CD4-positive, alpha-beta T cell (primary cell): ENCODE data around the gene ZNF576. TPM values are rescaled to one million over a fixed set of nuclear protein-coding genes. Genes with fewer than 3 reads are reported as not detected.

Source experiments
- ATAC-seq: fragments of 200-7000 bp; cut with Tn5 transposase; one replicate; pipeline ENCODE4 v1.10.0; 2022; ENCODE audit warnings: mild to moderate bottlenecking; ENCODE audit not compliant: poor library complexity
- CTCF ChIA-PET: fragments of 350-600 bp; sonication (Branson Sonifier 250); formaldehyde crosslinking; loops from one replicate; lab custom pipeline; 2021; ENCODE audit warnings: antibody characterized with exemption, inconsistent platforms; lab: Charles Lee
- POLR2A ChIA-PET: fragments of 350-600 bp; sonication (Branson Sonifier 250); formaldehyde crosslinking; loops from one replicate; lab custom pipeline; 2021; ENCODE audit warnings: antibody characterized with exemption, inconsistent platforms; lab: Charles Lee
- DNase-seq, 14 experiments: peaks; one replicate each; pipeline ENCODE4 v3.0.0-alpha.2; 2013 to 2020; ENCODE audit warnings: mixed read lengths in 2 of 14
- H3K27ac ChIP-seq, 2 donors: one replicate each; pipeline versions ENCODE4 v1.5.1 to v1.7.0; 2013; ENCODE audit warnings: low read length in 2 of 2, low read depth in 1 of 2, mild to moderate bottlenecking in 1 of 2
- H3K27me3 ChIP-seq, 2 experiments: 1 replicate in 1 of 2; 2 replicates in 1 of 2; pipeline versions ENCODE4 v1.6.1 to v1.7.0; 2013; ENCODE audit warnings: low read length in 2 of 2, control low read depth in 1 of 2, mild to moderate bottlenecking in 1 of 2, moderate library complexity in 1 of 2; ENCODE audit not compliant: insufficient read depth in 2 of 2, control insufficient read depth in 1 of 2
- H3K36me3 ChIP-seq: one replicate; pipeline ENCODE4 v1.6.1; 2013; ENCODE audit warnings: low read length, control low read depth; ENCODE audit not compliant: insufficient read depth
- H3K4me1 ChIP-seq: one replicate; pipeline ENCODE4 v1.6.1; 2013; ENCODE audit warnings: low read length, control low read depth; ENCODE audit not compliant: insufficient read depth
- H3K4me3 ChIP-seq: one replicate; pipeline ENCODE4 v1.5.1; 2013; ENCODE audit warnings: mild to moderate bottlenecking, low read length, moderate library complexity
- H3K9me3 ChIP-seq, 2 experiments: 1 replicate in 1 of 2; 2 replicates in 1 of 2; pipeline versions ENCODE4 v1.6.1 to v1.7.0; 2013; ENCODE audit warnings: low read length in 2 of 2, mild to moderate bottlenecking in 2 of 2, control low read depth in 1 of 2, moderate library complexity in 1 of 2; ENCODE audit not compliant: control insufficient read depth in 1 of 2, insufficient read depth in 1 of 2
- H3K27ac Mint-ChIP-seq: one replicate; pipeline ENCODE4 v1.8.0; 2020; ENCODE audit warnings: mixed read lengths
- H3K27me3 Mint-ChIP-seq: one replicate; pipeline ENCODE4 v1.8.0; 2021; ENCODE audit warnings: mixed read lengths
- H3K36me3 Mint-ChIP-seq: one replicate; pipeline ENCODE4 v1.8.0; 2021; ENCODE audit warnings: low read depth, mixed read lengths
- H3K4me1 Mint-ChIP-seq: one replicate; pipeline ENCODE4 v1.8.0; 2021; ENCODE audit warnings: low read depth, mixed read lengths
- H3K4me3 Mint-ChIP-seq: one replicate; pipeline ENCODE4 v1.8.0; 2020; ENCODE audit warnings: mild to moderate bottlenecking, mixed read lengths
- H3K9me3 Mint-ChIP-seq: one replicate; pipeline ENCODE4 v1.8.0; 2020; ENCODE audit warnings: mixed read lengths
- intact Hi-C, 2 experiments: fragments of 100-400 bp; cut with DNase I in 1 of 2; cut with micrococcal nuclease in 1 of 2; formaldehyde crosslinking; loops; one replicate each; pipeline versions ENCODE4 v1.15.1 to v1.9.0; 2023 to 2025; cut with DNase I, micrococcal nuclease
- total RNA-seq, 174 experiments: library from RNA in 2 of 174; stranded (reverse) in 2 of 174; gene quantifications; one replicate each; pipeline ENCODE4 v1.2.3 and lab custom pipeline; 2021 to 2026
- TF ChIP-seq, protein P1 (sequence below): fragments of 200-600 bp; IDR thresholded peaks from one replicate; pipeline ENCODE4 v1.8.0; 2022; ENCODE audit warnings: antibody characterized with exemption, mild to moderate bottlenecking

ZNF576 gene
- total RNA-seq, 2 experiments from 2014 or later: 4.1 to 4.8 TPM

GRCh38 chr19:43574424-43575155 is 21.8 kb upstream of the ZNF576 start:
- intact Hi-C loops: loop anchor here (1.0 kb wide), 4 partner anchors 19 to 45 kb away; partner anchors contain the start of genes IRGQ (in 2 of the 2), ZNF576 (in 2 of the 2), ZNF428 (in 1 of the 2) and ZNF575 (in 1 of the 2)
- peak overlapping the region; percentile 90 for H3K4me3 ChIP-seq
- peak overlapping the region; percentile 98 for H3K4me3 Mint-ChIP-seq
- no peaks in the 10 kb centered on the region for H3K9me3 Mint-ChIP-seq
- H3K36me3 ChIP-seq: no peaks in the 10 kb centered on the region
- TF ChIP-seq, protein P1, sequence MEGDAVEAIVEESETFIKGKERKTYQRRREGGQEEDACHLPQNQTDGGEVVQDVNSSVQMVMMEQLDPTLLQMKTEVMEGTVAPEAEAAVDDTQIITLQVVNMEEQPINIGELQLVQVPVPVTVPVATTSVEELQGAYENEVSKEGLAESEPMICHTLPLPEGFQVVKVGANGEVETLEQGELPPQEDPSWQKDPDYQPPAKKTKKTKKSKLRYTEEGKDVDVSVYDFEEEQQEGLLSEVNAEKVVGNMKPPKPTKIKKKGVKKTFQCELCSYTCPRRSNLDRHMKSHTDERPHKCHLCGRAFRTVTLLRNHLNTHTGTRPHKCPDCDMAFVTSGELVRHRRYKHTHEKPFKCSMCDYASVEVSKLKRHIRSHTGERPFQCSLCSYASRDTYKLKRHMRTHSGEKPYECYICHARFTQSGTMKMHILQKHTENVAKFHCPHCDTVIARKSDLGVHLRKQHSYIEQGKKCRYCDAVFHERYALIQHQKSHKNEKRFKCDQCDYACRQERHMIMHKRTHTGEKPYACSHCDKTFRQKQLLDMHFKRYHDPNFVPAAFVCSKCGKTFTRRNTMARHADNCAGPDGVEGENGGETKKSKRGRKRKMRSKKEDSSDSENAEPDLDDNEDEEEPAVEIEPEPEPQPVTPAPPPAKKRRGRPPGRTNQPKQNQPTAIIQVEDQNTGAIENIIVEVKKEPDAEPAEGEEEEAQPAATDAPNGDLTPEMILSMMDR: no peak
- no peaks in the 10 kb centered on the region for H3K27me3 Mint-ChIP-seq
- peaks cover 58% of the 10 kb centered on the region for H3K4me1 Mint-ChIP-seq
- DNase-seq (peak in 1 of 14 experiments; percentile 36), ATAC-seq (no peak)
- CTCF ChIA-PET: interaction anchor here (1.0 to 3.1 kb wide), 4 partner anchors 19 to 25 kb away, joined by 4 to 22 read pairs (median 8); partner anchors contain the start of genes IRGQ and ZNF576
- H3K27ac ChIP-seq: peak overlapping the region; percentile 81 to 94
- H3K27me3 ChIP-seq: no peaks in the 10 kb centered on the region
- H3K9me3 ChIP-seq: no peaks in the 10 kb centered on the region
- POLR2A ChIA-PET: interaction anchor here (0.7 to 4.0 kb wide), 10 partner anchors 9 to 94 kb away, joined by 3 to 27 read pairs (median 4); partner anchors contain the start of genes IRGQ, ZNF575 and ZNF576
- H3K27ac Mint-ChIP-seq: peak overlapping the region; percentile 96
- H3K36me3 Mint-ChIP-seq: peaks cover 27% of the 10 kb centered on the region
- H3K4me1 ChIP-seq: peaks cover 28% of the 10 kb centered on the region

- Mint-ChIP-seq H3K9me3 (no peaks in the 10 kb centered on the region), H3K27me3 (no peaks in the 10 kb centered on the region), H3K4me1 (peaks cover 58% of the 10 kb centered on the region), H3K4me3 (peak within 1 kb of the TSS; percentile 98), H3K36me3 (peaks cover 22% of the 10 kb centered on the region), H3K27ac (peak within 1 kb of the TSS; percentile 96)
- no peaks in the 10 kb centered on the region for H3K9me3 ChIP-seq
- CTCF ChIA-PET: interaction anchor here (1.4 to 3.1 kb wide), 3 partner anchors 19 to 21 kb away, joined by 4 to 22 read pairs (median 11); partner anchors contain the start of genes IRGQ and ZNF576
- peak within 1 kb of the TSS; percentile 90 for H3K4me3 ChIP-seq
- no peaks in the 10 kb centered on the region for H3K36me3 ChIP-seq
- TF ChIP-seq, protein P1: no peak
- peak; percentile 93 to 100 (median 96) for DNase-seq
- H3K4me1 ChIP-seq: peaks cover 33% of the 10 kb centered on the region
- POLR2A ChIA-PET: interaction anchor here (0.7 to 4.0 kb wide), 10 partner anchors 10 to 112 kb away, joined by 3 to 27 read pairs (median 4); partner anchors contain the start of genes IRGQ and ZNF576
- H3K27me3 ChIP-seq: no peaks in the 10 kb centered on the region
- peak within 1 kb of the TSS; percentile 81 to 94 for H3K27ac ChIP-seq
- ATAC-seq: peak; percentile 98
- intact Hi-C loops: loop anchor here (1.0 kb wide), 4 partner anchors 20 to 44 kb away; partner anchors contain the start of genes IRGQ (in 2 of the 2), ZNF576 (in 2 of the 2), ZNF428 (in 1 of the 2) and ZNF575 (in 1 of the 2)
Measured at GRCh38 chr19:43575156-43575950, 21.0 kb upstream of the ZNF576 start, which contains the start of the genes PINLYP and XRCC1. PINLYP (plus strand) TSS chr19:43575801; CDS start chr19:43577192, 1,391 bp downstream. XRCC1 (minus strand) TSS chr19:43575527; CDS start chr19:43575458, 69 bp downstream.
